DMS79 treated with DMSO at 0.1 percent for 48 hours (cell line): ENCODE measurements around the gene EEFSEC.

Experiments
- DNase-seq: peaks from one replicate; lab custom pipeline; 2025; lab: John Stamatoyannopoulos, UW

EEFSEC gene

DNA sequence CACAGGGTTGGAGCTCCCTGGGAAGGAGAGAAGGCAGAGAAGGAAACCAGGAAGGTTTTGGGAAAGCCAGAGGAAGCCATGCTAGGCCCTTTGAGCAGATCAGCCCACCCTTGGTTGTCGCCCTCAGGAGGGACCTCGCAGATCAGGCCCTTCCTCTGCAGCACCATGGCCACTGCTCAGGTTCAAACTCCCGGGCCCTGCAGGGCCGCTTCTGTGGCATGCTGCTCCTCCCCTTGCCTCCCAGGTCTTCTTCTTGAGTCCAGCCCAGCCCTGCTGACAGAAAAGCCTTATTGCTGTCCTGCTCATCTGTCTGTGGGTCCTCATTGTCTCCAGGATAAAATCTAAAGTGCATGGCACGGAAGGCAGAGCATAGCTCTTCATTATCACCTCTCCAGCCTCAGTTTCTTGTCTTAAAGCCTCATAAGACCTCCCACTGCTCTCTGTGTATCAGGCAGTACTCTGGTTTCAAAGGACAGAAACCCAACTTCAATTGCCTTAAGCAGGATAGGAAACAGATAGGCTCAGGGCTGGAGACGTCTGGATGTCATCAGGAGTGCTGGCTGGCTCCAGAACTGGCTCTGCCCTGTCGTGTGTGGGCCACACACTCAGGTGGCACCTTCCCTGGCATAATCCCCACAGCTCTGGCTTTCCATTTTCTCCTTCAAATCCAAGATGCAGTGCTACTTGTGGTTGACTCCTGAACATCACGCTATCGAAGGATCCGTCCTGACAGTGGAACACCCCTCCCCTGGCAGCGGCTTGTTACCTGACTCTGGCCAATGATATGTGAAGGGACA, 118.5 kb downstream of the EEFSEC start:
- no peak for DNase-seq

DNA sequence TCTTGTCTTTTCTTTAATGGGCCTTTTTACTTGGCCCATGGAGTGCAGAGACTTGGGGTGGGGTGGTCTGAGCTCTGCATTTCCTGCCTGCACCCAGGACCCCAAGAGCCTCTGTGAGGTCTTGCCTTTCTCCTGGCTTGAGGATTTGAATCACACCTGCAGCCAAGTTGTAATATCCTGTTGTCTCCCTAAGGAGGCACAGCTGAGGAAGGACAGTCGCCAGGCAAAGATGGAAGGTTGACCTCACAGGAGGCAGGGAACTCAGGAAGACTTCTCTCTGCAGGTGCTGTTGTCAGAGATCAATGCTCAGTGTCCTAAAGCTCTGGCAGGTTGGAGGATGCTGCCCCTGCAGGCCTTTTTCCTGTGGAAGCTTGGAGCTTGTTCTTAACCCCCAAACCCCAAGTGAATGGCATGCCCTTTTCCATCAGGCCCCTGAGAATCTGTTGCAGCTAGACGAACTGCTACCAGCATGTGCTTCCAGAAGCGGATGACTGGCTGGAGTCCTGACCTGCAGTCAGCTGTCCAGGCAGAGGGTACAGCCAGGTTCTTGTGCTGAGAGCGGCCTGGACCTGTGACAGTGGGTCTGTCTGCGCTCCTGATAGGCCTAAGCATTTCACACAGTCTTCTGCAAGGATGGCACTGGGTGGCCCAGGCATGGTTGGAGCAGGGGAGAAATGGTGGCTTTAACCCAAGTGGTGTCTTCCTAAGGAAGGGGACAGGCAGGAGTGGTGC, 120.0 kb downstream of the EEFSEC start:
- no peak for DNase-seq

DNA sequence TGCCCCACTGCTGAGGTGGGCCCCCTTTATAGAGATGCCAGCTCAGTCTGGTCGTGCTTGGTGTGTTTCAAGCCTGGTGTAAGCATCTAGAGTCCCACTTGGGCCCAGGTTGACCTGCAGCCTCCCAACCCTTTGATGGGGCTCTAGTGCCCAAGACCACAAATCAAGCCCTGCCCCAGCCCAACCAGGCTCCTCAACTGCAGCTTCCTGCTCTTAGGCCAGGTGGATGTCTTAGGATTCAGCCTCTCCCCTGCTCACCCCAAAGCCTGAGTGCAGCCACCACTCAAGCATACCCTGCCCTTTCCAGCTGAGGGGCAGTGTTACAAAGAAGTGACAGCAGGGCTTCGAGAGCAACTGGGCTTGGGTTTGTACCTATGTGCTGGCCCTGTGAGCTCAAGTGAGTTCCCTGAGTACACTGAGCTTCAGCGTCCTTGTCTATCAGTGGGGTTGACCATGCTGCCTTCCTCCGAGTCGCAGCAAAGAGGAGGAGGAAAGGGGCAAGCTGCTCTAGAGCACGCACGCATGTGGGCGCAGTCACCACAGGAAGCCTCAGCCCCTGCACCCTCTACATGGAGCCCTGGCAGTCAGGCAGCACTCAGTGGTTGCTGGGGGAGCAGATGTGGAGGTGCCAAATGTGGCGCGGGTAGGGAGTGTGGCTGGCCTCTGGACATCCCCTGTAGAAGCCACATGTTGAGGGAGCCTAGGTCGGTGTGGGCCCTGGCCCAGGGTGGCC, 120.7 kb downstream of the EEFSEC start:
- no peak for DNase-seq

DNA sequence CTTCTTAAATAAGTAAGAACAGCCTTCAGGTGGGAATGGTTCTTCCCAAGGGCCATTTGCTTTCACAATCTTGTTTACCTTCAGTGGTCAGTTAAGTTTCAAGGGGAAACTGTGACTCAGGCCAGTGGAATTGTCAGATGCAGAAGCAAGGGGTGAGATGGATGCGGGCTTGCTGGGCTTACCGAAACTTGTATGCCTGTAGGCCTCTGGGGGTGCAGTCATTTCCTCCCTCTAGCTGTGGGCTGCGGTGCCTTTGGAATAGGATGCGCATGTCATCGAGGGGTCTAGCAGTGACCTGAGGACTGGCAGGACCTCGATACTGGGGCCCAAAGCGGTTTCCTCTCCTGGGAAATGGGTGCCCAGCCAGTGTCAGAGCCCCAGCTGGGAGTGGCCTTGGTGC, 121.6 kb downstream of the EEFSEC start:
- DNase-seq: no peak

DNA sequence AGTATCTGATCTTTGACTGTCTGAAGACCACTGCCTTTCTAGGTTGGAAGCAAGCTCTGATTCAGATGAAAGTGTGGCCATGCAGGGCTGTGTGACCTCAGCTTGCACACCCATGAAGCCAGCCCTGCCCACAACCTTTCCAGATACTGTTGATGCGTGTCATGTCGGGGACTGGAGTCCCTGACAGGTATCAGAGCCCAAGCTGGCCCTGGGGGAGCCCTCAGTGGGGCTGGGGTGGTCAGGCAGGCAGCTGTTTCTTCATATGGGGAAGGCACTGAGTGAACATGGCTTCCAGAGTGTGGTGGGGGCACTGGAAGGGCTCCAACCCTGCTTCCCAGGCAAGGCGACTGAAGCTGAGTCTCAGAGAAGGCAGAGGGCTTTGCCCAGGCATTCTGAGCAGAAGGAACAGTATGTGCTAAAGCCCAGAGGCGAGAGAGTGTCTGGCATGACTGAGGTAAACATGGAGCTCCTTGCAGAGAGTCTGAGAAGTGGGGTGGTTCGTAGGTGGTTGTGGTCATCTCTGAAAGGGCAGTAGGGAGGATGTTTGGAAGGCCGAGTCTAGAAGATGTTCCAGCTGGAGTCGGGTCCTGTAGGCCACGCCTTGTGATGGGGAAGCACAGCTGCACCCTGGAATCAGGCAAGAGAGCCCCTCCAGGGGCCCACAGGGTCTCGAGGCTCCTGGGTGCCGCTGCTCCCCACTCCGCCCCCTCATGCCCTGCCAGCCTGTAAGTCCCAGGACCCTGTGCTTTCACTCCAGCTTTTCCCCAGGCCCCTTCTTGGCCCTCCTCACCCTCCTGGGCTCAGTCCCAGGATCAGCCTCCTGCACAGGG, 122.2 kb downstream of the EEFSEC start:
- DNase-seq: no peak

DNA sequence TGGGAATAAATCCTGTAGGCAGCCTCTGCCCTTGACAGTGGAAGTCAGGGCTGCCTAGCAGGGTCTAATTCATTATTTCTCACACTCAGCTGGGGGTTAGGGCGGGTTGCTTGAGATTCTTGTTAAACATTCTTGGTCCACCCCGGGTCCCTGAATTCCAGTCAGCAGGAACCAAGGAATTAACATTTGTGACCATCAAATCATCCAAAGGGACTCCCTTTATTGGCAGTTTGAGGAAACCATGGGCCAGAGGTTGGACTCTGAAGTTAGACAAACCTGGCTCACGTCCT, 122.8 kb downstream of the EEFSEC start:
- DNase-seq: no peak

DNA sequence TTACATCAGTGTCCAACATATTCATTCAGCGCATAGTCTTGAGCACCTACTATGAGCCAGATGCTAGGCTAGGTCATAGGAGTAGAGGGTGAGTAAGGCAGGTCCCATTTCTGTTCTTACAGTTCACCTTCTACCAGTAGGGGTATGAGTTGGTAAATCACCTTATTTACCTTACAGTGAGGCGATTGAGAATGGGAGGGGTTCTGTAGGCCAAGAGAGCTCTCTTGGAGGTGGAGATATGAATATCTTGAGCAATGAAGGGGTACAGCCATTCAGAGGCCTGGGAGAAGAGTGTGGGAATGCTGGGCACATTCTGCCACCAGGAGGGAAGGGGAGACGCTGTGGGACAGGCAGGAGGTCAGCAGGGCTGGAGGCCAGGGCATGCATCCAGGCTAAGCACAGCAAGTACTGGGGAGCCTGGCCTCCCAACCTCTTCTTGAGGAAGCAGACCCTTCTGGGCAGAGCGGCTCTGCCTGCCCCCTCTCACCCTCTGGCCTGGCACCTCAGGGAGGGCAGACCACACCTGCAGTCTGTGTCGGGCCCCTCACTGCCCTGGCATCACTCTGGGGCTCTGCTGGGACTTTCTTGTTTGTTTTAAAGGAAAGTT, 123.4 kb downstream of the EEFSEC start:
- DNase-seq: no peak

DNA sequence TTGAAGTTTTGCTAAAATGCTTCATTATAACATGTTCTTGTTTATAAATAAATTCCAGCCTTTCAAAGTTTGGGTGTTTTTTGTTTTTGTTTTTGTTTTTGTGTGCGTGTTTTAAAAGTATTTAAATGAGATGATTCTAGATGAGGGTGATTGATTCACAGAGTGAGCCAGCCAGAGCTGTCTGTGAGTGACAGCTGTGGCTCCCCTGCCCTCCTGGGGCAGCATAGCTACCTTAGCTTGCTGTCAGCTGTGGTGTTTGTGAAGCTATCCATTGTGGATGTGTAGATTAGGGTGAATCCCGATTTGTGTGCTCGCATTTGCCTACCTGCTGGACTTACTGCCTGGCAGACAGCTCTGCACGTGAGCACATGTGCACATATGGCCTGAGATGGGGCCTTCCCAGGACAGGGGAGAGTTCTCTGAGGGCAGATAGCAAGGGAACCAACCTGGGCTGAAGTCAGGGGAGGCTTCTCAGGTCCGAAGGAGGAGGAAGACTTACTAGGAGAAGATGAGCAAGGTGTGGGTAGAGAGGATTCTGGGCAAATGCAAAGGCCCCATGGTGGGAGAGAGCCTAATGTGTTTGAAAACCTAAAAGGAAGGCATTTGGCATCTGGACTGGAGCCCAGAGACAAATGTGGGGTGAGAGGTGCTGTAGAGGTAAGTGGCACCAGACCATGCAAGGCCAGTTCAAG, 124.2 kb downstream of the EEFSEC start:
- DNase-seq: no peak

DNA sequence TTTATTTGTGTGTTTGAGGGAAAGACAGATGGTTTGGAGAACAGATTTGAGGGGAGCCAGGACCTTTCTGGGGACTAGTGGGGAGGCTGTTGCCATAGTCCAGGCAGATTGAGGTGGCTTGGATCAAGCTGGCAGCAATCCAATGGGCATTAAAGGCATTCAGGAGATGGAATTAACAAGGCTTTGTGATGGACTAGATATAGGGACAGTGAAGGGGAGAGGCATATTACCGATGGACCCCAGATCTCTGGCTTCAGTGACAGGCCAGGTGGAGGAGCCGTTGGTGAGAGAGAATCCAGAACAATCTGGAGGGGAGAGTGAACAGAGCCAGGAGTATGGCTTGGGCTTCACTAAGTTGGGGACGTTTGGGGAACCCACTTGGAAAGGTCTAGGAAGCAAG, 124.8 kb downstream of the EEFSEC start:
- DNase-seq: peak; percentile 49

DNA sequence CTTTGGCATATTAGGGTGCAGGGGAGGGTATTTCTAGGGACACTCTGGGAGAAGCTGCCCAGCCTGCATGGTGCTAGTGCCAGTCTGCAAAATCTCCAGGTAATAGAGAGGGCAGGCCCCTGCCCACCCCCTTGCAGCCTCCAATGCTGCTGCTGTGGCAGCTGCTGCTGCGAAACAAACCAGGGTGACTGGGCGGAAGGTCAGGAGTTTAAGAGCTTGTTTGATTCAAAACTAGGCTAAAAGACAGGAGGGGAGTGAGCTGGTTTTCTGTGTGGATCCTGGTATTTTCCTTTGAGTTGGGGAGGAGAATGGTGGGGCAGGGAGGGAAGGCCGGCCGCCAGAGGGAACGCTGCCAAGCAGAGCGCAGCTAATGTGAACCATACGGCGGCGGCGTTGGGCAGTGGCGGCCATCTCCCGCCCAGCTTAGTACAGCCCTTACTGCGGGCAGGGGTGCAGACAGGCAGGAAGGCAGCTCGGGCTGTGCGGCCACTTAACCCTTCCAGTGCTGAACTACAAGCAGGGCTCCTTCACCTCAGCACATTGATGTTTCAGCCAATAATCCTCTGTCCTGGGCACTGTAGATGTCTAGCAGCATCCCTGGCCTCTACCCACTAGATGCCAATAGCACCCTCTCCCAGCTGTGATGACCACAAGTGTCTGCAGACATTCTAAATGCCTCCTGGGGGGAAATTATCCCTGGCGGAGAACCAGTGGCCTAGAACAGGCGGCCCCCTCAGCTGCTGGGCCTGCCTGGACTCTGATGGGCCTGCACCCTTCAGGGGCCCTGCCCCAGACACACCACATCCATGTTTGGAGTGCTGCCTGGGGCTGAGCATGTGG, 125.7 kb downstream of the EEFSEC start:
- DNase-seq: no peak

DNA sequence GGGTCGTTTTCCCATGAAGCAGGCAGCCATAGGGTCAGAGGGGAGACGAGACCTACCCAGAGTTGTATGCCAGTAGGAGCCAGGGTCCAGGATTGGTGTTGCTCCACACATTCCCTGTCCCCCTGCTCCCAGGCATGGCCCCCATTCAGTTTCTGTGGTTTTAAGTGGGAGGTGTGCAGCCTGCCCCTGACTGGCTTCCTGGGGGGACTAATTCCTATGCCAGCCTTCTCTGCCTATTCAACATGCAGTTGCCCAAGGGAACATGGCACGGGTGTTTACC, 126.3 kb downstream of the EEFSEC start:
- DNase-seq: no peak

DNA sequence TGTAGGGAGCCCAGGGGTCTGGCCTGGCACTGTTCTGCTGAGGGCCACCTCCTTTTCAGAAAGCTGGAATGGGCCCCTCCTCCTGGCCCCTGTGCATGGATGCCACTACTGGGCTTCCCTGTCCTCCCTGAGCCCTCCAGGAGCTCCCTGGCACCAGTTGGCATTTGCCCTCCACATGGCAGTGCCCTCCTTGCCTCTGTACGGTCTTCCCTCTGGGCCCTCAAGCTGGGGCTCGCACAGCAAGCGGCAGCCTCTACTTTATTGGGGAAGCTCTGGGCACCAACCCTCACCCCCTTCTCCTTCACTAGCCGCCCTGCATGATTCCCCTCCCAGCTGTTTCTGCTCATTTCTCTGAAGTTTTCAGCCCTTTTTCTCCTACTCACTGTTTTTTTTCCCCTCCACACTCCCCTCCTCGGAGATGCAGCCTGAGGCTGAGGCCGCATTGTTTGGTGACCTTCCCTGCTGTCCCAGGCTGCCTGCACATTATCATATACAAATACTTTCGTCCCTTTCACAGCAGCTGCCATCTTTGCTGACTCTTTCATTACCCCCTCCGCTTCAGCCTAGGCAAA, 127.3 kb downstream of the EEFSEC start:
- DNase-seq: no peak

DNA sequence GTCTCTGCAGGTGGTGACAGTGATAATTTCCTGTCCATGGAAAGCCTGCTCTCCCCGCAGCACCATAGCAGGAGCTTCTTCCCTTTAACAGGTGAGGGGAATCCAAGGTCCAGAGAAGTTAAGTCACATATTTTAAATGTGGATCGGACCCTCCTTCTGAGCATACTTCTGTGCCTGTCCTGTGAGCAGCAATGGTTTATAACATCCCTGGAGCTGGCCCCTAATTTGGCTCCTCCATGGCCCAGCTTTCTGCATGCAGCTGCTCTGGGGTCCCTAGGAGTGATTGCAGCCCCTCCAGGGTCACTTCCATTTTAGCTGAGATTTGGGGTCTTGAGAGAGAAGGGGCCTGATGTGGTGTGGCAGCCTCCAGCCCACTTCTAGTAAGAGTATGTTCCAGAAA, 127.8 kb downstream of the EEFSEC start:
- DNase-seq: no peak

DNA sequence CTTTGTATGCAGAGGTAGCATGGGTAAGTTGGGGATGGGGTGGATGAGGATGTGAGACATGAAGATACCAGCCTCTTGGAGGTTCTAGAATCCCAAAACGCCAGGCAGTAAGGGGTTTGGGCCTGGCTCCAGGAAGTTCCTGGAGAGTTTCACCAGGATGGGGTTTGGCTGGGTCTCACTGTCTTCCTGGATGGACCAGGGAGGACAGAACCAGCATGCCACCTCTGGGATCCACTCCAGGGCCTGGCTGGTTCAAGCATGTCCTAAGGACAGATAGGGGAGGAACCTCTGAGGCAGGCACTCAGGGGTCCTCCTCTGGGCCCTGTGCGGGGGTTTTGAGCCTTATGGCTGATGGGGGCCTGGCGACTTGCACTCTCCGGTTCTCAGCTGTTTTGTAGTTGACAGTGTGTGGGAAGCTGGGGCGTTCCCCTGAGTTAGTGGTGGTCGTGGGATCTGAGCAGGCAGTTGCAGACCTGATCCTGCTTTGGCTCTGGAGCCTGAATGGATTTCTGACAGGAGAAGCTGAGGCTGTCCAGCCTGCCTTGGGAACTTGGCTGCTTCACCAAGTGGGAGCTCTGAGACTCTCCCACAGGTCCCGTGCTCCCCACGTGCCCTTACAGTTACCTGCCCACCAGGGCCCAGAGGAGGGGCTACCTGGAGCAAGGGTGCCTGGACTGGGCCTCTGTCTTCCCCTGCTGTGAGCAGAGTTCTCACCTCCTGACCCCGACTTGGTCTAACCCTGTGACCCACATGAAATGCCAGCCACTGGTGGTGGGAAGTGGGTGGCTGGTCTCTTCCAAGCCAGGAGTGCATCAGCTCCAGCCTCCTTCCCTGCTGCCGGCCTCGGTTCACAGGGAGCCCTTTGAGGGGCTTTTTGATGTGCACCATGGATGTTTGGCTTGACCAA, 128.4 kb downstream of the EEFSEC start:
- DNase-seq: no peak

DNA sequence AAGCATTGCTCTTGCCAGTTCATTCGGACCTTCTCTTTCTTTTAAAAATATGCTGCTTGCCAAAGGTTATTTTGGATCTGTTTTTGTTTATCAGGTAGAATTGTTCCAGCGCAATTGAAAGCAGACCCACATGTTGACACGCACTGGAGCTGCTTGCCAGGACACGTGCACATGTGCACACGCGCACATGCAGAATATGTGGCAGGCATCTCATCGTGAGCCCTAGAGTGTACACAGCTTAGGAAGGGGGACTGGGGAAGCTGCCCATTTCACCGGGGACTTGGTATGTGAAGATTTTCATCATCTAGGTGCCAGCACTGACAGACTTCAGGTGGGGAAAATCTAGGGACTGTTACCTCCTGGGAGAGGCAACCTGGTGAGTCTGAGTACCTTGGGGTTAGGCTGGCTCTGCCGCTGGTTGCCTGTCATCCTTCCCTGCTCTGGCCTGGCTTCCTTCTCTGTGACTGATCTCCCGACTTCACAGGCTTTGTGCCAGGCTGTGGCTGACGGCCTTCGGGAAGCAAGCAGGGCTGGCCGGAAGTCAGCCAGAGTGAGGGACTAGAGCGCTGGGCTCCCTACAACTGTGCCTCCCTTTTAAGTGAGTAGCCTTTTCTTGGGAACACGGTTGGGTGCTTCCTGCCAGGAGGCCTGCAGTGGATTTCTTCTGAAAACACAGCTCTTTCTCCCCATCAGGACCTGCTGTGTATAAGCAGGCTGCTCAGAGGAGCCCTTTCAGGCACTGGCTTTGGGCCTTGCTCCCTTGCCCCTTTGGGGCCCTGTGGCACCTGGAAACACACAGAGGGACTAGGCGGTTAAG, 129.3 kb downstream of the EEFSEC start:
- no peak for DNase-seq

DNA sequence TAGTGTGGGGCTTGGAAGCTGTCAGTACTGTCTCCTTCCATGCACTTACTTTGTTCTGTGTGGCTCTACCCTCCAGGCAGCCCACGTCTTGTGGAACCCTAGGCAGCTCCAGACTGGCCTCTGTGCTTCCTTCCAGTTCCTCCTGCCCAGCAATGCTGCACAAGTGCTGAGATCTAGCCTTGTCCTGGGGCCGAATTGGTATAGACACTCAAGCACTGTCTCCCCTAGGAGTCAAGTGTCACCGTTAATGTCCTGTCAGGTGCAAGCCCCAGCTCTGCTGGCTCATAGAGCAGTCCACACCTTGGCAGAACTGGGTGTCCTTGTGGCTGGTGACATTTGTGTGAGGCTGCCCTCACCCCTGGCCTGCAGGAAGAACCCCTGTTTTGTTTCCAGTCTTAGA, 130.1 kb downstream of the EEFSEC start:
- no peak for DNase-seq

DNA sequence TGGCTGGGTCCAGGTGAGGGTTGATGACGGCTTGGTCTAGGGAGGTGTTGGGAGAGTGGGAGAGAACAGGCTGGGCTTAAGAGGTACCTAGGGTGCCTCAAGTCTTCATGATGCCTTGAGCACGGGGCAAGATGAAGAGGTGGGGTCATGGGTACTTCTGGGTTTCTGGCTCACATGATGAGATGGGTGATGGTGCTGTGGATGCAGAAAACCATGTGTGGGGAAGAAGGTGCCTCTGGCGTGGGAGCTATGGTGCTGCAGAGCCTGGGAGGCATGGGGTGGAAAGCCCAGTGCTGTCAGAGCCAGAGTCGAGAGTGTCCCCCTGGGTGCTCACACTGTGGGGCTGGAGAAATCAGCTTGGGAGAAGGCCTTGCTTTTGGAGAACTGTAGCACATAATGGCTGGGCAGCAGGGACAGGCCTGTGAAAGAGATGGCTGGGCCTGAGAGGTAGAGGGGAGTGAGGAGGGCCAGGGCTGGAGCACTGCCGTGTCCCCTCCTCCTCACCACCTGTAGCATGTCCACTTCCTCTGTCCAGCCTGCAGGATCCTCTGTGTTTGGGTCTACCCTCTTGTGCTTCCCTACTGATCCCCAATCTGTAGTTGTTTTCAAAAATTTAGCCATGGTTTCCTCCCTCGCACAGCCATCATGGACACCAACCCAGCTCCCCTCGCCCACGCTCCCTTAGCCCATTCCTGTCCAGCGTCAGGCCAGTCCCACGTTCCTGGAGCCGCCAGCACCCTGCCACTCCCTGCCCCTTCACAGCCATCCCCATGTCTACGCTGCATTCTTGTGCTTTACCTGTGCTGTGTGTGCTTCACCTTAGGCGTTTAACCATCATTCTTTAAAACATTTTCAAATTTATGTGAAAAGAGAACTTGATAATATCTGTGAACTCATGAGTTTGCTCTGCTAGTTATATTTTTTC, 132.0 kb downstream of the EEFSEC start:
- no peak for DNase-seq
